GM23338 (cell line): ENCODE measurements around the gene FHIT. TPM values are rescaled to one million over a fixed set of nuclear protein-coding genes. Genes with fewer than 3 reads are reported as not detected.
A peak's percentile ranks its signal among the peaks of the same experiment; 100 is the strongest.

Experiments
- ATAC-seq: fragments of 200-7000 bp; cut with Tn5 transposase; 3 replicates; pipeline ENCODE4 v1.9.1; 2020
- DNase-seq: peaks from one replicate; pipeline ENCODE4 v3.0.0-alpha.2; 2015; ENCODE audit warnings: low spot score
- H2AFZ ChIP-seq: fragments of 200-600 bp; sonication (generic); 2 replicates; pipeline ENCODE4 v1.8.0; 2016; ENCODE audit warnings: antibody characterized with exemption, mild to moderate bottlenecking, moderate library complexity
- H3F3A ChIP-seq: fragments of 200-600 bp; sonication (generic); replicated peaks from 2 replicates; pipeline ENCODE4 v1.8.0; 2017; ENCODE audit warnings: antibody characterized with exemption, mixed run types, low read depth
- H3K27ac ChIP-seq: fragments of 200-600 bp; sonication (generic); 2 replicates; pipeline ENCODE4 v1.6.1; 2016; ENCODE audit warnings: low read depth
- H3K27me3 ChIP-seq: fragments of 200-600 bp; sonication (generic); 2 replicates; pipeline ENCODE4 v1.8.0; 2016; ENCODE audit warnings: mild to moderate bottlenecking, mixed run types, moderate library complexity; ENCODE audit not compliant: insufficient read depth
- H3K36me3 ChIP-seq: fragments of 200-600 bp; sonication (generic); 2 replicates; pipeline ENCODE4 v1.8.0; 2016; ENCODE audit warnings: mild to moderate bottlenecking; ENCODE audit not compliant: insufficient read depth
- H3K4me1 ChIP-seq: fragments of 200-600 bp; sonication (generic); 2 replicates; pipeline ENCODE4 v1.8.0; 2016; ENCODE audit warnings: mild to moderate bottlenecking, moderate library complexity; ENCODE audit not compliant: insufficient read depth
- H3K4me2 ChIP-seq: fragments of 200-600 bp; sonication (generic); 2 replicates; pipeline ENCODE4 v1.7.1; 2017; ENCODE audit warnings: mixed run types
- H3K4me3 ChIP-seq: fragments of 200-600 bp; sonication (generic); 2 replicates; pipeline ENCODE4 v1.6.1; 2016; ENCODE audit warnings: mixed run types
- H3K79me2 ChIP-seq: fragments of 200-600 bp; sonication (generic); replicated peaks from 2 replicates; pipeline ENCODE4 v1.8.0; 2017; ENCODE audit warnings: mild to moderate bottlenecking; ENCODE audit not compliant: insufficient read depth
- H3K9me2 ChIP-seq: fragments of 200-600 bp; sonication (generic); 2 replicates; pipeline ENCODE4 v1.8.0; 2017; ENCODE audit not compliant: insufficient read depth
- H4K20me1 ChIP-seq: fragments of 200-600 bp; sonication (generic); replicated peaks from 2 replicates; pipeline ENCODE4 v1.8.0; 2017; ENCODE audit warnings: mild to moderate bottlenecking; ENCODE audit not compliant: insufficient read depth
- H3K27ac Mint-ChIP-seq: 2 replicates; pipeline ENCODE4 v1.8.0; 2020; ENCODE audit warnings: inconsistent platforms, mild to moderate bottlenecking, moderate library complexity, mixed read lengths
- H3K27me3 Mint-ChIP-seq: 3 replicates; pipeline ENCODE4 v1.8.0; 2022; ENCODE audit warnings: low read depth, mild to moderate bottlenecking, moderate library complexity, mixed read lengths, inconsistent platforms; ENCODE audit not compliant: insufficient read depth, poor library complexity
- H3K36me3 Mint-ChIP-seq: 3 replicates; pipeline ENCODE4 v1.8.0; 2021; ENCODE audit warnings: low read depth, mild to moderate bottlenecking, inconsistent platforms, moderate library complexity, mixed read lengths
- H3K4me1 Mint-ChIP-seq: 3 replicates; pipeline ENCODE4 v1.8.0; 2020; ENCODE audit warnings: mild to moderate bottlenecking, inconsistent platforms, mixed read lengths
- H3K4me3 Mint-ChIP-seq: 3 replicates; pipeline ENCODE4 v1.8.0; 2021; ENCODE audit warnings: moderate library complexity, mild to moderate bottlenecking, inconsistent platforms, mixed read lengths
- H3K9me3 Mint-ChIP-seq: 3 replicates; pipeline ENCODE4 v1.8.0; 2020; ENCODE audit warnings: moderate library complexity, mild to moderate bottlenecking, inconsistent platforms, mixed read lengths
- CREB1 ChIP-seq: fragments of 250-450 bp; sonication (Bioruptor Pico); IDR thresholded peaks from 2 replicates; pipeline ENCODE4 v1.5.0; 2020; ENCODE audit warnings: low read depth, mild to moderate bottlenecking, moderate library complexity
- EZH2 ChIP-seq: fragments of 200-600 bp; sonication (generic); IDR thresholded peaks from one replicate; pipeline ENCODE4 v1.8.0; 2017; ENCODE audit warnings: antibody characterized with exemption, mild to moderate bottlenecking, low read depth; ENCODE audit not compliant: unreplicated experiment
- NANOG ChIP-seq: IDR thresholded peaks from 2 replicates; pipeline ENCODE4 v1.6.1; 2016; ENCODE audit warnings: antibody characterized with exemption, borderline replicate concordance
- STAT1 ChIP-seq: IDR thresholded peaks from one replicate; pipeline ENCODE4 v1.6.1; 2016; ENCODE audit warnings: antibody characterized with exemption; ENCODE audit not compliant: unreplicated experiment
- ZNF114 ChIP-seq: fragments of 250-450 bp; sonication (Bioruptor Pico); IDR thresholded peaks from 2 replicates; pipeline ENCODE4 v1.5.0; 2020; ENCODE audit warnings: mild to moderate bottlenecking, moderate library complexity
- ZNF331 ChIP-seq: fragments of 250-450 bp; sonication (Bioruptor Pico); IDR thresholded peaks from 2 replicates; pipeline ENCODE4 v1.5.0; 2020; ENCODE audit warnings: low read depth, mild to moderate bottlenecking, moderate library complexity
- polyA plus RNA-seq: library from polyadenylated mRNA; unstranded; fragments of >200 nt; fragmentation: Nextera tagmentation; extraction: Ambion mirVana; gene quantifications from 2 replicates; pipeline ENCODE4 v1.2.1, GENCODE V29; 2016
- total RNA-seq: library from RNA; depleted of rRNA; stranded (reverse); fragments of >200 nt; shearing (Covaris generic); gene quantifications from 2 replicates; pipeline ENCODE4 v1.2.3, GENCODE V29; 2014
- TF ChIP-seq, protein P1 (sequence below): IDR thresholded peaks from one replicate; pipeline ENCODE4 v1.6.1; 2018; ENCODE audit warnings: antibody characterized with exemption; ENCODE audit not compliant: unreplicated experiment
- TF ChIP-seq, protein P2 (sequence below): IDR thresholded peaks from 2 replicates; pipeline ENCODE4 v1.6.1; 2016; ENCODE audit warnings: antibody characterized with exemption
- TF ChIP-seq, protein P3 (sequence below), 2 experiments: fragments of 200-600 bp in 1 of 2; sonication (generic) in 1 of 2; conservative IDR thresholded peaks; 2 replicates each; pipeline versions ENCODE4 v1.5.1 to v1.6.1; 2016 to 2017; ENCODE audit warnings: antibody characterized with exemption in 2 of 2, low read depth in 2 of 2, mild to moderate bottlenecking in 2 of 2, moderate library complexity in 1 of 2

Gene FHIT
- total and polyA plus RNA-seq, 2 experiments from 2014 or later: 3.0 to 8.3 TPM

DNA sequence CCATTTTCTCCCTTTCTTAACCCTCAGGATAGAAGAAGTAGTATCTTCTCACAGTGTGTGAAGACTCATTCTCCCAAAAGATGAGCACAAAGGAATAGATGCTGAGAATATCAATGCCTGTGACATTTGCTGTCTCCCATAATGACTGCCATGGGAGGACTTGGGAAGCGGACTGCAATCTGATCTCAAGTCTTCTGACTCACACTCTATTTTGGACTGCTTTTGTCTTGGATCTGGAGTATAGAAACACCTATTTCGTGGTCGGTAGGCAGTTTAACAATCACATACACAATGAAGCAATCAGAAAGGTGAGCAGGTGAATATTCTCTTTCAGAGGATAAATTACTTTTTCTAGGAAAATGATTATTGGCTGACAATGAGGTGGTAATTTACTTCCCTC, 852.0 kb downstream of the FHIT start (continued):
- TF ChIP-seq, protein P1, sequence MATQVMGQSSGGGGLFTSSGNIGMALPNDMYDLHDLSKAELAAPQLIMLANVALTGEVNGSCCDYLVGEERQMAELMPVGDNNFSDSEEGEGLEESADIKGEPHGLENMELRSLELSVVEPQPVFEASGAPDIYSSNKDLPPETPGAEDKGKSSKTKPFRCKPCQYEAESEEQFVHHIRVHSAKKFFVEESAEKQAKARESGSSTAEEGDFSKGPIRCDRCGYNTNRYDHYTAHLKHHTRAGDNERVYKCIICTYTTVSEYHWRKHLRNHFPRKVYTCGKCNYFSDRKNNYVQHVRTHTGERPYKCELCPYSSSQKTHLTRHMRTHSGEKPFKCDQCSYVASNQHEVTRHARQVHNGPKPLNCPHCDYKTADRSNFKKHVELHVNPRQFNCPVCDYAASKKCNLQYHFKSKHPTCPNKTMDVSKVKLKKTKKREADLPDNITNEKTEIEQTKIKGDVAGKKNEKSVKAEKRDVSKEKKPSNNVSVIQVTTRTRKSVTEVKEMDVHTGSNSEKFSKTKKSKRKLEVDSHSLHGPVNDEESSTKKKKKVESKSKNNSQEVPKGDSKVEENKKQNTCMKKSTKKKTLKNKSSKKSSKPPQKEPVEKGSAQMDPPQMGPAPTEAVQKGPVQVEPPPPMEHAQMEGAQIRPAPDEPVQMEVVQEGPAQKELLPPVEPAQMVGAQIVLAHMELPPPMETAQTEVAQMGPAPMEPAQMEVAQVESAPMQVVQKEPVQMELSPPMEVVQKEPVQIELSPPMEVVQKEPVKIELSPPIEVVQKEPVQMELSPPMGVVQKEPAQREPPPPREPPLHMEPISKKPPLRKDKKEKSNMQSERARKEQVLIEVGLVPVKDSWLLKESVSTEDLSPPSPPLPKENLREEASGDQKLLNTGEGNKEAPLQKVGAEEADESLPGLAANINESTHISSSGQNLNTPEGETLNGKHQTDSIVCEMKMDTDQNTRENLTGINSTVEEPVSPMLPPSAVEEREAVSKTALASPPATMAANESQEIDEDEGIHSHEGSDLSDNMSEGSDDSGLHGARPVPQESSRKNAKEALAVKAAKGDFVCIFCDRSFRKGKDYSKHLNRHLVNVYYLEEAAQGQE: no peak
- TF ChIP-seq ZNF114 (CRISPR knock-in tag): no peak
- TF ChIP-seq, protein P2, sequence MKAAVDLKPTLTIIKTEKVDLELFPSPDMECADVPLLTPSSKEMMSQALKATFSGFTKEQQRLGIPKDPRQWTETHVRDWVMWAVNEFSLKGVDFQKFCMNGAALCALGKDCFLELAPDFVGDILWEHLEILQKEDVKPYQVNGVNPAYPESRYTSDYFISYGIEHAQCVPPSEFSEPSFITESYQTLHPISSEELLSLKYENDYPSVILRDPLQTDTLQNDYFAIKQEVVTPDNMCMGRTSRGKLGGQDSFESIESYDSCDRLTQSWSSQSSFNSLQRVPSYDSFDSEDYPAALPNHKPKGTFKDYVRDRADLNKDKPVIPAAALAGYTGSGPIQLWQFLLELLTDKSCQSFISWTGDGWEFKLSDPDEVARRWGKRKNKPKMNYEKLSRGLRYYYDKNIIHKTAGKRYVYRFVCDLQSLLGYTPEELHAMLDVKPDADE: no peak
- no peak for TF ChIP-seq CREB1 (CRISPR knock-in tag)
- no peak for TF ChIP-seq STAT1
- no peak for TF ChIP-seq NANOG

DNA sequence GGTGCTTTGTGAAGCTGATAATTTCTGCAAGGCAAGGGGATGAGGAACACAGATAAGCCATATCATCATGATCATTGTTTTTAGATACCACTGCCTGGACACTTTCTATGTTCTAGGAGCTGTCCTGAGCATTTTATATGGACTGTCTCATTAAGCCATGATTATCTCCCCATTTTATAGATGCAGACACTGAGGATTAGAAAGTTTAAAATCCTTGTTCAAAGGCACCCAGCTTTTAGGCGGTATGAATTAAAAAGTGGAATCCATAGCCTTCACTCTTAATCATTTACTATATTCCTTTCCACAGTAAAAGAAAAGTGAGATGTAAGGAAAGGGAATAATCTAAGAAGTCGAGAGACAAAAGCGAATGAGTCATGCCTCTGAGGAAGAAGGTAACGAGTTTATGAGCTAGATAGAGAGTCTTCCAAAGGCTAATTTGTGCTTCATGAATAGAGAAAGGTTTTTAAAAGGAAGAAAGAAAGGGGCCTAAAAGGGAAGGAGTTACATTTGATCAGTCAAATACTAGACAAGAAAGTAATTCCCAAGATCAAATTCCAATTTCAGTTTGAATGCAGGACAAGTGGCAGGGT, 856.0 kb downstream of the FHIT start:
- Mint-ChIP-seq H3K36me3 (peaks cover 7% of the 10 kb centered on the region), H3K9me3 (peaks cover 7% of the 10 kb centered on the region), H3K4me1 (no peaks in the 10 kb centered on the region), H3K27me3 (no peaks in the 10 kb centered on the region), H3K4me3 (no peak overlapping the region), H3K27ac (no peak overlapping the region)
- Histone ChIP-seq H4K20me1 (no peaks in the 10 kb centered on the region), H3K27me3 (no peaks in the 10 kb centered on the region), H3K4me1 (no peaks in the 10 kb centered on the region), H3K9me2 (peaks cover 9% of the 10 kb centered on the region; the same call in 1 of the 2 replicates), H3K4me2 (no peak overlapping the region), H3K27ac (no peak overlapping the region), H3K4me3 (no peak overlapping the region), H2AFZ (0 out of 2 replicates have a peak overlapping the region, but pooled peaks have one; percentile 19), H3F3A (no peaks in the 10 kb centered on the region), H3K36me3 (no peaks in the 10 kb centered on the region), H3K79me2 (no peaks in the 10 kb centered on the region)
- no peak for ATAC-seq
- no peak for DNase-seq
- TF ChIP-seq, protein P3, sequence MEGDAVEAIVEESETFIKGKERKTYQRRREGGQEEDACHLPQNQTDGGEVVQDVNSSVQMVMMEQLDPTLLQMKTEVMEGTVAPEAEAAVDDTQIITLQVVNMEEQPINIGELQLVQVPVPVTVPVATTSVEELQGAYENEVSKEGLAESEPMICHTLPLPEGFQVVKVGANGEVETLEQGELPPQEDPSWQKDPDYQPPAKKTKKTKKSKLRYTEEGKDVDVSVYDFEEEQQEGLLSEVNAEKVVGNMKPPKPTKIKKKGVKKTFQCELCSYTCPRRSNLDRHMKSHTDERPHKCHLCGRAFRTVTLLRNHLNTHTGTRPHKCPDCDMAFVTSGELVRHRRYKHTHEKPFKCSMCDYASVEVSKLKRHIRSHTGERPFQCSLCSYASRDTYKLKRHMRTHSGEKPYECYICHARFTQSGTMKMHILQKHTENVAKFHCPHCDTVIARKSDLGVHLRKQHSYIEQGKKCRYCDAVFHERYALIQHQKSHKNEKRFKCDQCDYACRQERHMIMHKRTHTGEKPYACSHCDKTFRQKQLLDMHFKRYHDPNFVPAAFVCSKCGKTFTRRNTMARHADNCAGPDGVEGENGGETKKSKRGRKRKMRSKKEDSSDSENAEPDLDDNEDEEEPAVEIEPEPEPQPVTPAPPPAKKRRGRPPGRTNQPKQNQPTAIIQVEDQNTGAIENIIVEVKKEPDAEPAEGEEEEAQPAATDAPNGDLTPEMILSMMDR (conservative IDR thresholded peaks at IDR 0.05; ENCODE audit: low read depth in 2 of 2): no peak
- TF ChIP-seq ZNF331 (CRISPR knock-in tag) (no peak), NANOG (no peak), EZH2 (no peak), ZNF114 (CRISPR knock-in tag) (no peak)
- TF ChIP-seq, protein P1: no peak
- TF ChIP-seq, protein P2: no peak
